Astrocyte of the cerebellum (primary cell): ENCODE results near the gene PC.

Experiments used
- DNase-seq: peaks from one replicate; pipeline ENCODE4 v3.0.0-alpha.2; 2011; ENCODE audit warnings: low read depth
- H3K4me3 ChIP-seq: 2 replicates; pipeline ENCODE4 v1.5.1; 2011; ENCODE audit warnings: mild to moderate bottlenecking, low read depth, low read length, moderate library complexity
- CTCF ChIP-seq: IDR thresholded peaks from 2 replicates; pipeline ENCODE4 v1.5.1; 2012; ENCODE audit warnings: low read length, low read depth, moderate library complexity, mild to moderate bottlenecking; ENCODE audit errors: missing control alignments
- in situ Hi-C: cut with HindIII; loops from 2 replicates; pipeline ENCODE4 v1.10.0; 2017; ENCODE audit warnings: low sequenced_read_pairs

PC gene

GRCh38 chr11:66924272-66924671 lies 33.9 kb downstream of the PC start:
- no peak overlapping the region for H3K4me3 ChIP-seq
- DNase-seq = no peak
- no peak for TF ChIP-seq CTCF
- in situ Hi-C loops = no loop called here

- TF ChIP-seq CTCF = no peak
These were observed 35.6 kb downstream of the PC start for GRCh38 chr11:66922551-66922950.

GRCh38 chr11:66920978-66921784 lies 37.0 kb downstream of the PC start:
- in situ Hi-C loops = no loop called here
- no peak overlapping the region for H3K4me3 ChIP-seq
- no peak for TF ChIP-seq CTCF
- DNase-seq = no peak

More at GRCh38 chr11:66922551-66922950, 35.6 kb downstream of the PC start:
- no peak overlapping the region for H3K4me3 ChIP-seq
- in situ Hi-C loops = no loop called here
- no peak for DNase-seq

- no peak for TF ChIP-seq CTCF
- no peak for DNase-seq
- in situ Hi-C loops = no loop called here
These were observed 38.3 kb downstream of the PC start for GRCh38 chr11:66919923-66920322.

GRCh38 chr11:66918741-66919140 lies 39.4 kb downstream of the PC start:
- H3K4me3 ChIP-seq = no peak overlapping the region
- DNase-seq = no peak
- in situ Hi-C loops = no loop called here
- TF ChIP-seq CTCF = no peak

More at GRCh38 chr11:66919923-66920322, 38.3 kb downstream of the PC start:
- H3K4me3 ChIP-seq = no peak overlapping the region

- TF ChIP-seq CTCF = no peak
- in situ Hi-C loops = no loop called here
- no peak for DNase-seq
- no peak overlapping the region for H3K4me3 ChIP-seq
These were observed 42.3 kb downstream of the PC start for GRCh38 chr11:66915866-66916265.
